GM23338 (cell line): ENCODE measurements around the gene SBK3.

ENCODE experiments used
- CREB1 ChIP-seq: fragments of 250-450 bp; sonication (Bioruptor Pico); IDR thresholded peaks from 2 replicates; pipeline ENCODE4 v1.5.0; 2020; ENCODE audit warnings: low read depth, mild to moderate bottlenecking, moderate library complexity
- CTCF ChIP-seq, 2 experiments: fragments of 200-600 bp in 1 of 2; sonication (generic) in 1 of 2; conservative IDR thresholded peaks; 2 replicates each; pipeline versions ENCODE4 v1.5.1 to v1.6.1; 2016 to 2017; ENCODE audit warnings: antibody characterized with exemption in 2 of 2, low read depth in 2 of 2, mild to moderate bottlenecking in 2 of 2, moderate library complexity in 1 of 2
- EZH2 ChIP-seq: fragments of 200-600 bp; sonication (generic); IDR thresholded peaks from one replicate; pipeline ENCODE4 v1.8.0; 2017; ENCODE audit warnings: antibody characterized with exemption, mild to moderate bottlenecking, low read depth; ENCODE audit not compliant: unreplicated experiment
- EZH2phosphoT487 ChIP-seq: fragments of 200-600 bp; sonication (generic); IDR thresholded peaks from one replicate; pipeline ENCODE4 v1.8.1; 2018; ENCODE audit warnings: antibody characterized with exemption; ENCODE audit not compliant: unreplicated experiment
- NANOG ChIP-seq: IDR thresholded peaks from 2 replicates; pipeline ENCODE4 v1.6.1; 2016; ENCODE audit warnings: antibody characterized with exemption, borderline replicate concordance
- POLR2AphosphoS5 ChIP-seq: IDR thresholded peaks from 2 replicates; pipeline ENCODE4 v1.6.1; 2016; ENCODE audit warnings: antibody characterized with exemption, low read depth
- REST ChIP-seq: IDR thresholded peaks from one replicate; pipeline ENCODE4 v1.6.1; 2018; ENCODE audit warnings: antibody characterized with exemption; ENCODE audit not compliant: unreplicated experiment

DNA sequence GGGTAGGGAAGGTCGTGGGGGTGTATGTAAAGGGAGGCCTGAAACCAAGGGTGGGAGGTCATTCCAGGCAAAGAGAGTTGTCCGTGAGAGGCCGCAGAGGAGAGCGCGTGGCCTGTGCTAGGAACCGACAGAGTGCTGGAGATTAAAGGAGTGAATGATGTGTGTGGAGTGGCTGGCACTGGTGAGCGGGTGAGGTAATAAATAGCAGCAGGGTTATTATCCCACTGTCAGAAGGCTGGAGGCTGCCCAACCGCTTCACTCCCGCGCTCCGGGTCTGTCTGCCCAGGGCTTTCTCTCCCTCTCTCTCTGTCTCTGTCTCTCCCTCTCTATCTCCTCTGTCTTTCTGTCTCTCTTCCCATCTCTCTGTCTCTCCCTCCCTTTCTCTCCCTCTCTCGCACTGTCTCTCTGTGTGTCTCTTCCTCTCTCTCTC is 17.9 kb upstream of the SBK3 start:
- TF ChIP-seq CTCF (conservative IDR thresholded peaks at IDR 0.05; ENCODE audit: low read depth in 2 of 2): no peak
- TF ChIP-seq REST: no peak
- TF ChIP-seq NANOG: no peak
- TF ChIP-seq POLR2AphosphoS5: no peak
- TF ChIP-seq EZH2: no peak
- TF ChIP-seq EZH2phosphoT487: no peak
- TF ChIP-seq CREB1 (CRISPR knock-in tag): no peak
